ENCODE results near the gene PROK1.
"Not testable (repeated sequence)": the region's sequence is repeated elsewhere in the genome, so short reads cannot be mapped to it uniquely, and the experiment has no call there.

The PROK1 gene, protein sequence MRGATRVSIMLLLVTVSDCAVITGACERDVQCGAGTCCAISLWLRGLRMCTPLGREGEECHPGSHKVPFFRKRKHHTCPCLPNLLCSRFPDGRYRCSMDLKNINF

GRCh38 chr1:110450929-110451328 is at the start of gene PROK1:
Gene PROK1, plus strand, starts transcription at chr1:110451149. Its CDS starts 68 bp downstream, at chr1:110451217.
- no peak for DNase-seq

GRCh38 chr1:110403805-110404204 is 47.1 kb upstream of the PROK1 start:
- no peak for DNase-seq

DNA sequence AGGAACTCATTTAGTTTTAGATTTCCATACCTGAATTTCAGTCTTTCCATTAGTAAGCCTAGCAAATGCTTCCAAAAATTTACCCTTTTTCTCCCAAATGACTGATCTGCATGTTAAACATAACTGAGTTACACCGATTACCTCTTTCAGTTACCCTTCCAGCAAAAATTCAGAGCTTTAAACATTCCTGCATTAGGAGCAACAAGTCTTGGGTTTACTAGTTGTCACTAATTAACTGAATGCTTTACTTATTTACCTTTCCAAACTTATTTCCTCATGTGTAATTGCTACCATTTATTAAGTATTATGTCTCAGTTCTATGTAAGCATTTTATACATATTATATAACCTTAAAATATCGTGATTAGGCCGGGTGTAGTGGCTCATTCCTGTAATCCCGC is 46.5 kb upstream of the PROK1 start:
- DNase-seq: no peak

DNA sequence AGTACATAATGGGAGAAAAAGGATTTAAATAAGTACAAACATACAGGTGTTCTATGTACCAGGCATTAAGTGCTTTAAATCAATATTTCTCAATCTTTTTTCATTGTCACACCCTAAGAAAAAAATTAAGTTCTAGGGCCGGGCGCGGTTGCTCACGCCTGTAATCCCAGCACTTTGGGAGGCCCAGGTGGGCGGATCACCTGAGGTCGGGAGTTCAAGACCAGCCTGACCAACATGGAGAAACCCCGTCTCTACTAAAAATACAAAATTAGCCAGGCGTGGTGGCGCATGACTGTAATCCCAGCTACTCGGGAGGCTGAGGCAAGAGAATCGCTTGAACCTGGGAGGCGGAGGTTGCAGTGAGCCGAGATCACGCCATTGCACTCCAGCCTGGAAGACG is 44.5 kb upstream of the PROK1 start:
- DNase-seq: not testable (repeated sequence)

DNA sequence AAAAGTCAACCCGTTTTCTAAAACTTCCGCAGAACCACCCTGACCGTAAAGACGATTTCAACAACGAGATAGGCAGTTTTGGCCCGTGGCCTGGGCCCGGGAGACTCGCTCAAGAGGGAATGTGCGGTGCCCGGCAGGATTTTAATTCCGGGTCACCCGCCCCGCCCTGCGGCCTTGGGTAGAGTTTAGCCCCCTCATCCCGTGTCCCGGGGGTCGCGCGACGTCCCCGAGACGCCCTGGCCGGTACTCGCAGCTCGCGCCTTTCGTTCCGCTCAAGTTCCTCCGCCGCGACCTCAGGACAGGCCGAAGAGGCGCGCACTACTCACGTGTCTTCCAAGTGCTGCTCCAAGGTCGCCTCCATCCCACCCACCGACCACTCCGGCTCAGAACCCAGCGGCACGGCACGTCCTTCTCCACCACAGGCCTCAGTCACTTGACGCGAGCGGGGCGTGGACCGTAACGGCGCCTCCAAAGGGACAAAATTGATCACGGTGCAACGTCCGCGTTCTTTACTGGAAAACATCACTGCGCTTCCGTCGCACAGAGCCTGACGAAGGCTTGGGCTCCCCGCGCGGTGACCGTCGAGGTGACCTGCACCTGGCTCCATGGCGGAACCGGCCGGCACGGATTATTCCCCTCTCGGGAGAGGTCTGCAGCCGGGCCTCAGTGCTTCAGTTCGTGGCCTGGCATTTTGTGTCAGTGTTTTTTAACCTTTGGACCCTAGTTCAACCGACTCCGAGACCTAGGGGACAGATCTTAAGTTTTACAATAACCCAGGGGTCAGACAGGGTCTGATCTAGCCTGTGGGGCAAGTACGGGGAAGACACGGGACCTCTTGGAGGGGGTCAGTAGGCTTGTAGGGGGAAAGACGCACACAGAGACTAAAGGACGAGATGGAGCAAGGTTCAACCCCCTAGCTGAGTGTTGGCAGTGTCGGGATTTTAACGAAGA is 43.4 kb upstream of the PROK1 start, which contains the start of gene LAMTOR5:
Gene LAMTOR5, minus strand, starts transcription at position 435 of the 951 bp plus-strand sequence. Its CDS starts 74 bp downstream, at position 361.
- DNase-seq: peak; percentile 95

DNA sequence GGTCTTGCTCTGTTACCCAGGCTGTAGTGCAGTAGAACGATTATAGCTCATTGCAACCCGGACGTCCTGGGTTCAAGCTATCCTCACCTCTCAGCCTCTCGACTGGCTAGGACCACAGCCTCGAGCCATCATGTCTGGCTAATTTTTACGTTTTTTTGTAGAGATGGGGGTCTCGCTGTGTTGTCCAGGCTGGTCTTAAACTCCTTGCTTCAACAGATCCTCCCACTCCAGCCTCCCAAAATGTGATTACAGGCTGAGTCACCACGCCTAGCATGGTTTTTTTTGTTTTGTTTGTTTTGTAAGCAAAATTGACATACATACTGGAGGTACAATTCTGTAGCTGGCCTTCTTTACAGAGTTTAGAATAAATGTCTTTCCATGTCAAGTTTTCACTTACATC is 42.5 kb upstream of the PROK1 start:
- no peak for DNase-seq

GRCh38 chr1:110409316-110409715 is 41.6 kb upstream of the PROK1 start:
- DNase-seq: no peak

DNA sequence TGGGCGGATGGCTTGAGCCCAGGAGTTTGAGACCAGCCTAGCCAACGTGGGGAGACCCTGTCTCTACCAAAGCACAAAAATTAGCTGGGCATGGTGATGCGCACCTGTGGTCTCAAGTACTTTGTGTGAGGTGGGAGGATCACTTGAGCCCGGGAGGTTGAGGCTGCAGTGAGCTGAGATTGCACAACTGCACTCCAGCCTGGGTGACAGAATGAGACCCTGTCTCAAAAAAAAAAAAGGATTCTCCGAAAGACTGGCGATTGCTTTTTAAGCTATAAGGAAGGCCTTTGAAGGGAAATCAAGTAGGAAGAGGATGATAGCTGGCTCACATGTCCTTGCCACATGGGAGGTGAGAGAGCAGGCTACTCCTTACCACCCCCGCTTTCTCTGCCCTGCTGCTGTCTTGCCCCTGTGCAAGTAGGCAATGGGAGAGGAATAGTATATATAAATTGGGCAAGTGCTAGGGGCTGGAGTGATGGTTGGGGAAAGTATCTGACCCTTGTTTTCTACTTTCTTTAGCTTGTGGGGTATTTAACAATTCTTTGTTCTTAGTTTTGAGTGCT is 39.7 kb upstream of the PROK1 start:
- no peak for DNase-seq

GRCh38 chr1:110412576-110412975 is 38.4 kb upstream of the PROK1 start:
- DNase-seq: peak; percentile 76

DNA sequence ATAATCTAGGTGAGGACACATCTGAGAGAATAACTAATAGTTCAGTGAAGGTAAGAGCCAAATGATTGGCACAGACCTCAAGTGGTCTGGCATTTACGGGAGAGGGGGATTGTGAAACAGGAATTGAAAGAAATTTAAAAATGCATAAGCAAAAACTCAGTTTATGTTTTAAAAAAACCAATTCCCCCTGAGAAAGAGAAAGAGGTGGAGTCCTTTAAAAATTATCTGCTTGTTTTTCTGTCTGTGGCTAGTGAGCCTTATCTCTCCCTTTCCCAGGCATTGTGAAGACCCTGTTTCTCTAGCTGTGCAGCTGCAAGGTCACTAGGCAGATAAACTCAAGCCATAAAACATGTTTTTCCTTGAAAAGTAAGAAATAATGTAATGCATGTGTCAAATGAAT is 37.9 kb upstream of the PROK1 start:
- DNase-seq: not testable (repeated sequence)

DNA sequence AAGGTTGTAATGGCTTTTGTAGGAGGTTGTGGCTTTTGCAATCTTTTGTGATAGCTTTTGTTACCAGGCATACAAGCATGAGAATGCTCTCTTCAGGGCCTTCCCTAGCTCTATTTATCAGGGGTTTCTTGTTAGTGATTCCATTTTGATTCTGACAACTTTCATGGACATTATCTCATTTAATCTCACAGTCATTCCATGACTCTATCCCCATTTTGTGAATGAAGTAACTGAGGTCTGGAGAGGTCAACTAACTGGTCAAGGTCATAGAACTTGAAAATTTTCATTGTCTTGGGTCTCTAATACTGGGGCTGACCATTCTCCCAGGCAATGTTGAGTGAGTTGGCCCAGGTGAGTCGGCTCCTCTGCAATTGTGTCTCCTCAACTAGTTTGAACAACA is 32.2 kb upstream of the PROK1 start:
- no peak for DNase-seq

GRCh38 chr1:110420023-110420662 is 30.8 kb upstream of the PROK1 start:
- DNase-seq: no peak

GRCh38 chr1:110420874-110421793 is 29.8 kb upstream of the PROK1 start:
- DNase-seq: peak; percentile 43

DNA sequence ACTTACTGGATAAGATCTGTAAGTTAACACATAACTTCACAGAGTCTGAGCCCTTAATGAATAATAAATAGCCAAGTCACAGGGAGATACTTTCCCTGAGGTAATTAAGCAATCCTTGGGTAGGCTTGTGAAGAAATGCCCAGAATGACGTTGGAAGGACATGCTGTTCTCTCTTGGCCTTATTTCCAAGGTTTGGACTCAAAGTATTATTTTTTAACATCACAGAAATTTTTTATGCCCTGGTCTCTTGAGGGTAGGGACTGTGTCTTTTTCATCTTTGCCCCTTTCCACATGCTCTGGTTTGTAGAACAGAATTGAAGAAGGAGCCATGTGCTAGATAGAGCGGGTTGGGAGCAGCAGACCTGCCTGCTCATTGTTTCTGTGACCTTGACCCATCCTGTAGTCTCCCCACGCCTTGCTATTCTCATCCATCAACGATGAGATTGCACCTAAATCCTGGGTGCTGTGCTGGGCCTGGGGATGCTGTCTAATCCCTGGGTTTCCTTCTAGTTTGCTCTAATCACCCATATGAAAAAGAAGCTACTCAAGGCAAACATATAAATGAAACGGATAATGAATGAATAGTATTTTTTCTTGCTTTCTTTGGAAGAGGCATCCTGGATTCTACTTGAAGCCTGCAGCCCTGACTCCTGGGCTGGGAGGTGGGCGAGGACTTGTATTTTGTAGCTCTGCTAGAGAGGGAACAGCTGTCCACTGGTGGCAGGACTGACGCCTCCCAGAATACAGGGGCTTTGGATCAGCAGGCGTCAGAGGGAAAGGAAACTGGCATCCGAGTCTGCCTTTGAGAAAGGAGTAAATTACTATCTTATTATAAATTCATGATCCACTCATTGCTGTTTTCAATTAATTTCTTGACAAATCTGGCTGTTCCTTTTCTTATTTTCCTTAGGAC is 26.0 kb upstream of the PROK1 start:
- no peak for DNase-seq

- DNase-seq: no peak
Observed at GRCh38 chr1:110425612-110426152, 25.3 kb upstream of the PROK1 start.

GRCh38 chr1:110426854-110427253 is 24.1 kb upstream of the PROK1 start:
- no peak for DNase-seq

DNA sequence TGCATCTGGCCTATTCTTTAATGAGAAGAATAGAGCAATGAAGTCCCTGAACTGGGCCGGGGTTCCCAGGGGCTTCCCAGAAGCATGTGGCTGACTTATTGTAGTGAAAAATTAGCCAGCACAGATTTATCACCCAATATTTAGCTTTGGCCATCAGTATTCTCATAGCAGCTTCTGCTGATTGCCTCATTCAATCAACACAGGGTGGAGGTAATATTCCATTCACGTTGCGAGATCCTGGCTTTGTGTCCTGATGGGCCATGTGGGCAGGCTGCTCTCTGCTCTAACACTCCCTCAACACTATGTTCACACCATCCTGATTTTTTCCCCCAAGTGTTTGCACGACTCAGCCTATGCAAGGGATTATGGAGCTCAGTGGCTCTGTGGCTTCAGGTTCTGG is 22.0 kb upstream of the PROK1 start:
- no peak for DNase-seq

GRCh38 chr1:110430366-110430765 is 20.6 kb upstream of the PROK1 start:
- DNase-seq: no peak

DNA sequence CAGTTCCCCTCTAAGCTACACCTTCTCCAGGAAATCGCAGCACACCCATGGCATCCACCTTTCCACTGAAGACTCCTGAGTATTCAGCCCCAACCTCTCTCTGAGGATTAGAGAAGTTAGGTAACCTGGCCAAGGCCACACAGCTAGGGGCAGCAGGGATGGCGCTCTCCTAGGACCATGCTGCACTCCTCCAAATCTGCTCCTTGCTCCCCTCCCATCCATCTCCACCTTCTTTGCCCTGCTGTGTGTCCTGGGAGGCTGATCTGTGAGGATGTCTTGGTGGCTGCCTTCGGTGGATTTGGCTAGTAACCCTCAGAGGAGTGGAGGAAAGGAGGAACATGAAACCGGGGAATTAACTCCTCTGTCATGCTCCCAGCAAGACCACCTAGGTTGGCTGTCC is 20.0 kb upstream of the PROK1 start:
- no peak for DNase-seq

- DNase-seq: no peak
Observed at GRCh38 chr1:110433213-110433612, 17.7 kb upstream of the PROK1 start.

DNA sequence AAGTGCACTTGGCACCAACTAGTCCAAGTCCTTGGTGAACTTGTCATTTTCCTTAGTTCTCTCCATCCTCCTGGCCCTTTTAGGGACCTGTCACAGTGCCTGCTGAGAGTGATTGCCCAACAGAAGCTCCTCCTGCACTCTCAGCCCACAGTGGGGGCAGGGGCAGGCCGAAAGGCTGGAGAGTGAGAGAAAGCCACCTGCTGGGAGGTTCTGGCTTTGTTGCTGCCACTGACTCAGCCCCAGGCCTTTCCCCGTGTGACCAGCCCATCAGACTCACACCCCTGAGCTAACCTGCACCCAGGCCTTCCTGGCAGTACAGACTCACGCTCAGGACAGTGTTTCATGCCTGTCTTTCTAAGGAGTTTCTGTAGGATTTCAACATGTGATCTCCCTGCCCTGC is 17.1 kb upstream of the PROK1 start:
- no peak for DNase-seq
